Frontal cortex (tissue), 4 donors: ENCODE data around the gene C1orf56. TPM values are rescaled to one million over a fixed set of nuclear protein-coding genes. Genes with fewer than 3 reads are reported as not detected.

ENCODE experiments used
- DNase-seq, 2 donors: peaks; one replicate each; pipeline ENCODE4 v3.0.0; 2012; ENCODE audit warnings: low spot score in 2 of 2
- FAIRE-seq: peaks from 2 replicates; lab custom pipeline; 2012; peaks lifted over from hg19 to GRCh38; lab: Jason Lieb, UNC
- total RNA-seq: library from RNA; depleted of rRNA; stranded (reverse); fragments of >200 nt; gene quantifications from one replicate; pipeline ENCODE4 v1.2.3, GENCODE V29; 2014
- donor health status: control.
- donor health status: control.
- donor health status: control.

The C1orf56 gene
- total RNA-seq, 1 donor from 2014 or later = 2.0 TPM

- DNase-seq = no peak
- no peak for FAIRE-seq
Measured at GRCh38 chr1:151013518-151013917, 34.0 kb upstream of the C1orf56 start.

GRCh38 chr1:151024540-151025146 lies 22.9 kb upstream of the C1orf56 start:
- FAIRE-seq (no peak), DNase-seq (peak; percentile 48 to 78)

GRCh38 chr1:151026460-151026859 lies 21.1 kb upstream of the C1orf56 start:
- FAIRE-seq (no peak), DNase-seq (no peak)

GRCh38 chr1:151032164-151032563 lies 15.4 kb upstream of the C1orf56 start:
- FAIRE-seq (no peak), DNase-seq (no peak)

GRCh38 chr1:151035167-151035566 lies 12.4 kb upstream of the C1orf56 start:
- FAIRE-seq (no peak), DNase-seq (no peak)

GRCh38 chr1:151036356-151036755 lies 11.2 kb upstream of the C1orf56 start, which contains the start of gene BNIPL:
Gene BNIPL (plus strand): TSS chr1:151036586. CDS start chr1:151036726, 140 bp downstream.
- no peak for FAIRE-seq
- DNase-seq = no peak

GRCh38 chr1:151037032-151037431 lies 10.5 kb upstream of the C1orf56 start:
- no peak for FAIRE-seq
- no peak for DNase-seq

GRCh38 chr1:151039521-151039920 lies 8.0 kb upstream of the C1orf56 start:
- FAIRE-seq = no peak
- no peak for DNase-seq

- DNase-seq = no peak
- no peak for FAIRE-seq
Measured at GRCh38 chr1:151043163-151043562, 4.4 kb upstream of the C1orf56 start.

- FAIRE-seq (no peak), DNase-seq (peak; percentile 70 to 71)
Measured at GRCh38 chr1:151047925-151048644, 534 bp downstream of the C1orf56 start.

- no peak for DNase-seq
- no peak for FAIRE-seq
Measured at GRCh38 chr1:151048645-151049032, 1.1 kb downstream of the C1orf56 start.

- DNase-seq (no peak), FAIRE-seq (no peak)
Measured at GRCh38 chr1:151049458-151049857, 1.9 kb downstream of the C1orf56 start.

- FAIRE-seq (no peak), DNase-seq (no peak)
Measured at GRCh38 chr1:151050051-151050688, 2.6 kb downstream of the C1orf56 start.

GRCh38 chr1:151051356-151052009 lies 3.9 kb downstream of the C1orf56 start:
- DNase-seq (no peak), FAIRE-seq (no peak)

GRCh38 chr1:151054971-151055547 lies 7.5 kb downstream of the C1orf56 start:
- no peak for DNase-seq
- no peak for FAIRE-seq

- DNase-seq = no peak
- no peak for FAIRE-seq
Measured at GRCh38 chr1:151055581-151055980, 8.0 kb downstream of the C1orf56 start.

GRCh38 chr1:151056149-151056548 lies 8.6 kb downstream of the C1orf56 start:
- DNase-seq = no peak
- no peak for FAIRE-seq

- FAIRE-seq (no peak), DNase-seq (no peak)
Measured at GRCh38 chr1:151058692-151059091, 11.1 kb downstream of the C1orf56 start.

- peak; percentile 81 to 88 for DNase-seq
- no peak for FAIRE-seq
Measured at GRCh38 chr1:151059109-151060006, 11.8 kb downstream of the C1orf56 start, which contains the start of gene CDC42SE1. Gene CDC42SE1 (minus strand): TSS chr1:151059622. CDS start chr1:151055730, 3,892 bp downstream.
